PFSK-1 (cell line): Measurements from ENCODE around the gene TM4SF4.

Experiments
- FOXP2 ChIP-seq: optimal IDR thresholded peaks from 2 replicates; pipeline ENCODE3; 2011; ENCODE audit warnings: borderline replicate concordance, control low read depth, inconsistent platforms; ENCODE audit not compliant: insufficient read depth; ENCODE audit errors: extremely low read length, extremely low read depth
- POLR2AphosphoS5 ChIP-seq: IDR thresholded peaks from 2 replicates; pipeline ENCODE4 v1.6.1; 2012; ENCODE audit warnings: low read depth, mild to moderate bottlenecking, control low read depth, low read length, moderate library complexity
- REST ChIP-seq, 2 experiments: IDR thresholded peaks; 2 replicates each; pipeline versions ENCODE4 v1.6.1 to v1.8.0; 2011 to 2012; ENCODE audit warnings: low read depth in 2 of 2, low read length in 2 of 2, control low read depth in 1 of 2, inconsistent platforms in 1 of 2, mild to moderate bottlenecking in 1 of 2, moderate library complexity in 1 of 2; ENCODE audit not compliant: insufficient read depth in 1 of 2
- SIN3A ChIP-seq: IDR thresholded peaks from 2 replicates; pipeline ENCODE4 v1.6.1; 2012; ENCODE audit warnings: mild to moderate bottlenecking, low read length, moderate library complexity, borderline replicate concordance; ENCODE audit not compliant: insufficient read depth
- TAF1 ChIP-seq: IDR thresholded peaks from 2 replicates; pipeline ENCODE4 v1.6.1; 2012; ENCODE audit warnings: low read length, control low read depth, borderline replicate concordance; ENCODE audit not compliant: insufficient read depth

The TM4SF4 gene

GRCh38 chr3:149534671-149535332 is 60.3 kb downstream of the TM4SF4 start:
- TF ChIP-seq TAF1 (no peak), FOXP2 (no peak), SIN3A (no peak), REST (IDR thresholded peaks at IDR 0.05; ENCODE audit: insufficient read depth in 1 of 2, low read depth in 2 of 2, low read length in 2 of 2) (no peak), POLR2AphosphoS5 (no peak)

- TF ChIP-seq SIN3A (no peak), TAF1 (no peak)
Measured at GRCh38 chr3:149535333-149535685, 60.8 kb downstream of the TM4SF4 start.

DNA sequence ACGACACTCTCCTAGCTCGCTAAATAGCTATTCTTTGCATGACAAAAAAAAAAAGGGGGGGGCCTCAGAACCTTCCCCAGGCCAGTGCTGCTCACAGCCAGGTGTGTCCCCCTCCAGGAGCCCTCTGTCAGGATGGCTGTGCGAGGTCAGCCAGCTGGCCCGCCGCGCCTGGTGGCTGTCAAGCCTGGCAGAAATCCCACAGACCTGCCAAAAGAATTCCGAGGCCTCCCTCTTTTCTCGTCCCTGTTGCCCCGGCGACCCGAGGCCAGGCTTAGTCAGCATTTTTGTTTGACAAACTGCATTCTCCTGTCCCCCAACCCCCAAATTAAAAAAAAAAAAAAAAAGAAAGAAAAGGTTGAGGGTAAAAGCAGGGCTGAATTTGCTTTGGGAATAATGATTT is 61.9 kb downstream of the TM4SF4 start:
- TF ChIP-seq FOXP2 = no peak
- no peak for TF ChIP-seq TAF1
- TF ChIP-seq POLR2AphosphoS5 = no peak
- TF ChIP-seq SIN3A = no peak
- no peak for TF ChIP-seq REST (IDR thresholded peaks at IDR 0.05; ENCODE audit: insufficient read depth in 1 of 2, low read depth in 2 of 2, low read length in 2 of 2)

- TF ChIP-seq REST (IDR thresholded peaks at IDR 0.05; ENCODE audit: insufficient read depth in 1 of 2, low read depth in 2 of 2, low read length in 2 of 2) (no peak), SIN3A (no peak), POLR2AphosphoS5 (no peak), TAF1 (no peak), FOXP2 (no peak)
Measured at GRCh38 chr3:149538371-149538770, 63.9 kb downstream of the TM4SF4 start.

DNA sequence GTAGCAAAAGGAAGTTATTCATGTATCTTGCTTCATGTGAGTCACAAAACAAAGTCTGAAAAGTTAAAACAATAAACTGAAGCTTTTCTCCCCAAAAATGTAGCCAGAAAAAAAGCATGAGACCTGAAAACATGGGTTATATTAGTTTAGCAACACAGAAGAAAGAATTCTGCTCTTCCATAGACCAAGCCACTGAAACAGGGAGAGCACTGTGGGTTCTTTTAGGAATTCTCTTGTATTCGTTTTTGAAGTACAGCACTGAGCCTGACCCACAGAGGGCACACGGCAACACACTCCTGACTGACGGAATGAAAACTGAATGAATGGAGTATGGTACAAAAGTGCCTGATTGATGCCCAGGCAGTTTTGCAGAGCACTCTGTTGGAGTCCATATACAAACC is 66.6 kb downstream of the TM4SF4 start:
- no peak for TF ChIP-seq TAF1
- no peak for TF ChIP-seq REST (IDR thresholded peaks at IDR 0.05; ENCODE audit: insufficient read depth in 1 of 2, low read depth in 2 of 2, low read length in 2 of 2)
- no peak for TF ChIP-seq FOXP2
- no peak for TF ChIP-seq POLR2AphosphoS5
- TF ChIP-seq SIN3A = no peak
